ENCODE measurements around the gene JMJD1C.
"Not testable (repeated sequence)": the region's sequence is repeated elsewhere in the genome, so short reads cannot be mapped to it uniquely, and the experiment has no call there.

The JMJD1C gene

DNA sequence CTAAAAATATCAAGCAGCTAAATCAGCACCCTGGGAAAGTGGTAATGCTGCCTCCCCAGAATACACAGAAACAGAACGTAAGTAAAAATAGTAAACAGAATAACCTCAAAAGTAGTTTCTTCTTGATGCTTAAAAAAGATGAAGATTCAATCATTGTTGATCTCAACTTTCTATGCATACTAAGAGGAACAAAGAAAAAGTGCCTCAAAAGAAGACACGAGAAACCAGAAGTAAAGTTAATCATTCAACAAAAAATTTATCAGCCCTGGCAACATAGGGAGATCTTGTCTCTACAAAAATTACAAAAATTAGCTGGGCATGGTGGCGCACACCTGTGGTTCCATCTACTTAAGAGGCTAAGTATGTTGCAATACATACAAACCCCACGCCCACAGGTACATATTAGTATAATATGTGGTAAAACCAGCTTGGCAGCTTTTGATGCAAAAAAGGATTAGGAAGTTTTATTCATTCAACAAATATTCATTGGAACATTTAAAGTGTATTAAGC lies 179.0 kb downstream of the JMJD1C start:
- DNase-seq: no peak

GRCh38 chr10:63286340-63286739 lies 179.4 kb downstream of the JMJD1C start:
- DNase-seq: no peak

DNA sequence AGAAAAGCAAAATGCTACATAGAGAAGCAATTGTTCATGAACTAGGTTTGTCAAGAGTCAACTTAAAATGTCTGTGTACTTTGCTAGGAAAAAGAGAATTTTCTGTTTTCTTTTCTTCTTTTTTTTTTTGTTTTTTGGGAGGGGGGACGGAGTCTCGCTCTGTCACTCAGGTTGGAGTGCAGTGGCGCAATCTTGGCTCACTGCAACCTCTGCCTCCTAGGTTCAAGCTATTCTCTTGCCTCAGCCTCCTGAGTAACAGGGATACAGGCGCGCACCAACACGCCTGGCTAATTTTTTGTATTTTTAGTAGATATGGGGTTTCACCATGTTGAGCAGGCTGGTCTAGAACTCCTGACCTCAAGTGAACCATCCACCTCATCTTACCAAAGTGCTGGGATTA lies 181.9 kb downstream of the JMJD1C start:
- DNase-seq: not testable (repeated sequence)

DNA sequence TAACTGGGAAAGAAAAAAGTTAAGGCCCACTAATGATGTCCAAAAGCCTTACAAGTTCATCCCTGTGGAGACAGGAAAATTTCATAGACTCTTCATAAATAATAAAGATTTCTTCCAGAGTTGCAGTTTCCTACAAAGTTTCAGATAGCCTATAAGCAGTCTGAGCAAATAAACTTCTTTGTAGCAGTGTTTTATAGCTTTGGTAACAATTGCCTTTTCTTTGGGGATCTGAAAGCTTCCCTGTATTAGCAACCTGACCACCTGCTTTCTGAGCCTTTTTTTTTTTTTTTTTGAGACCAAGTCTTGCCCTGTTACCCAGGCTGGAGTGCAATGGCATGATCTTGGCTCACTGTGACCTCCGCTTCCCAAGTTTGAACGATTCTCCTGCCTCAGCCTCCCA lies 182.7 kb downstream of the JMJD1C start:
- DNase-seq: no peak

DNA sequence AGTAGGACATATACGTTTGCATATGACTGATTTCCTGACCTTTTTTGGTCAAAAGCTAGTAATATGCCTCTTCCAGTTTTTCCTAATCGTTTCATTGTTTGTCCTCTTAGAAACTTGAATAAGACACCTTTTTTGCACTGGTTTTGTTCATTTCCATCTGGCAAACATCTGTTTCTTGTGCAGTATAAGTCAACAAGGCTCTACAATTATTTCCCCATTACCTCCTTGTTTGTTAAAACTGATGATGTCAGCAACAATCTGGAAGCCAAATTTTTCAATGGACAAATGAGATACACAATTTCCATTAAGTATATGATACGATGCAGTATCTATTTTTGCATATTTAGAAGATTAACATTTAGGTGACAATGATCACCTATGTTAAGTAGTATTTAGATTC lies 183.8 kb downstream of the JMJD1C start:
- no peak for DNase-seq

DNA sequence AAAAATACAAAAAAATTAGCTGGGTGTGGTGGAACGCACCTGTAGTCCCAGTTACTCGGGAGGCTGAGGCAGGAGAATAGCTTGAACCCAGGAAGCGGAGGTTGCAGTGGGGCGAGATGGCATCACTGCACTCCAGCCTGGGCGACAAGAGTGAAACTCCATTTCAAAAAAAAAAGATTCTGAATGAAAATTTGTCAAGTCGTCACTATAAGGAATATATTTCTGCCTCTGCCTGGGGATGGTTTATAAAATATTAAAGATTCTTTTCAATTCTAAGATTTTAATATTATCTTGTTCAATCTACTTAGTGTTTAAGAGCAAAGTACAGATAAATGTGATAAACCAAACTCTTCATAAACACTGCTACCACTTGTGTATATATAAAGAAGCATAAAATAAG lies 185.4 kb downstream of the JMJD1C start:
- no peak for DNase-seq

GRCh38 chr10:63275094-63275493 lies 190.7 kb downstream of the JMJD1C start:
- no peak for DNase-seq

- DNase-seq: no peak
These were observed 192.2 kb downstream of the JMJD1C start for GRCh38 chr10:63273577-63273976.

DNA sequence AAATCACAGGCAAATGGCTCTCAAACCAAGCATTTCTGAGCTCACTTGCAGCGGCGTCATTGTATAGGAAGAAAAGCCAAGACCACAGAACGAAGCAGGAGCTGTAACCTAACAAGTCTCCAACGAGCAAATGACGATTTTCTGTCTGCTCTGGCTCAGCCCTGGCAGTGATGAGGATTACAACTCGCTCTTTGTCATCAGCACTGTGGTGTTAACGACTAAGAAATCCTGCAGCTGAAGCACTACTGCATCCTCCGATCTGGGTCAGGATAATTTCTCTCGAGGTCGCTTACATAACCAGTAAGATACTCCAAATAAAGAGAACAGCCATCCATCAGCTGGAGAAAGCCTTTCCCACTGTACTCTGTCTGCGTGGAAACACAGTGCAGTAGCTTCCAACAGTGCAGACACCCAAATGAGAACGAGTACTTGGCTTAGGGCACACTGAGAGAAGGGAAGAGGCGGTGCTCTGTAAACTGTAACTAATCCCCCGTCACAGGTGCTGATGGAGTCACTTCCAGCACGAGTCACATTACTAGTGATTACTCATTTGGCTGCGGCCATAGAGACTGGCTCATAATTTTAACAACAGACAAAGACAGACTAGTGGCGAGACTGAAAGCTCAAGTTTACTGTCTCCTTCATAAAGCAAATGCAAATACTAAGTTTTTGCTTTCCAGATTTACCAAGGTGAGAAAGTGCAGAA lies 196.8 kb downstream of the JMJD1C start:
- peak; percentile 76 to 88 for DNase-seq

GRCh38 chr10:63268149-63268797 lies 197.5 kb downstream of the JMJD1C start:
- peak in 1 of 2 experiments; percentile 10 for DNase-seq

- peak in 1 of 2 experiments; percentile 6 for DNase-seq
These were observed 198.2 kb downstream of the JMJD1C start for GRCh38 chr10:63267414-63268148.

DNA sequence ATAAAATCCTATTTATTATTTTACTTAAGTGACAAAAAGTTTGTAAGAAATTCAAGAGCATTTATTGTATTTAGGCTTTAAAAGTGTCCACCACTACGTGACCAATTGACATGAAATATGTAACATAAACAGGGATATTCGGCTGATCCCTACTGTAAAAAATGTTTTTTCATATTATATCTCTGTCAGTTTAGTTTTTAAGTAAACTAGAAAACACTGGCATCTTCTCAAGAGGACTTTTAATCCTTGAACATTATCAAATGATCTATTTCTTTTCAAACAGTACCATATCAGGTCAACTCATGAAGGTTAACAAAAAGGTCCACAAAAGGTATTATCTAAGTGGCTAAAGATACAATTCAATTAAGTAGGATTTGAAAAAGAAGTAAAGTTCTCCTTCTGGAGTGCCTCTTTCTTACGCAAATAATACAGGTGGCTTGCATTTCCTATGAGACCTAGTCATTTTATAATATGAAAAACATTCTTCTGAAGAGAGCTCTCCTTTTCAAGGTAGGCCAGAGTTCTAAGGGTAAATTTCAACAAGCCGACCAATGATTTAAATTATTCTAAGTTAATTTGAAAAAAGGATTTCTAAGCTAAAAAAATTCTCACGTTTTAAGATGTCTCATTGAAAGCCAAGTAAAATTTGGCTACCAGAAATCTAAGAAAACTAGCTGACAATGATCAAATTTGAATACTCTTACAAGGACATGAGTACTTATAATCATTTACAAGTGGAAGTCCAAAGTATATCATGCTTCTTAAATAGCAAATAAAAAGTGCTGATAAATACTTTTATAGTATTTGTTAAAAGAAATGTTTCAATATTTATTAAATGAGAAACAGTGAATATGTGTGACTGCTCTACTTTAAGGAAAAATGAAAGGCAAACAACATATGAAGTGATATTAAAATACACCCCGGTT lies 199.1 kb downstream of the JMJD1C start:
- DNase-seq: no peak

GRCh38 chr10:63265683-63266235 lies 200.0 kb downstream of the JMJD1C start:
- DNase-seq: no peak

DNA sequence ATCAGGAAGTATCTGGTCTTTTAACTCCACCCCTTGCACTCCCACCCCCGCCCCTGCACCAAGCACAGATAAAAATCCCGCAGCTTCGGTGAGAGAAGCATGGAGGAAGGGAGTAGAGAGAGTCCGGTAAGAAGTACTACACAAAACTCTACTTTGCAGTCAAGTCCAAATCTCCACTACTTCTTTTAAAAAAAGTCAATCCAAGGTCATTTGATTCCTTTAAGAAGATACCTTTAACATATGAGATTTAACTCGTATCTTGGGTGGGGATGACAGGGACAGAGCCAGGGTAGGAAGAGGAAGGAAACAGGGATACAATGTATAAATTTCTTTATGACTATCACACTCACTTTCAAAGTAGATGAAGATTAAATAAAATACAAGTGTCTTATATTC lies 200.6 kb downstream of the JMJD1C start:
- DNase-seq: peak in 1 of 2 experiments; percentile 11

GRCh38 chr10:63264617-63265221 lies 201.1 kb downstream of the JMJD1C start:
- no peak for DNase-seq

GRCh38 chr10:63262430-63263073 lies 203.2 kb downstream of the JMJD1C start:
- DNase-seq: no peak

DNA sequence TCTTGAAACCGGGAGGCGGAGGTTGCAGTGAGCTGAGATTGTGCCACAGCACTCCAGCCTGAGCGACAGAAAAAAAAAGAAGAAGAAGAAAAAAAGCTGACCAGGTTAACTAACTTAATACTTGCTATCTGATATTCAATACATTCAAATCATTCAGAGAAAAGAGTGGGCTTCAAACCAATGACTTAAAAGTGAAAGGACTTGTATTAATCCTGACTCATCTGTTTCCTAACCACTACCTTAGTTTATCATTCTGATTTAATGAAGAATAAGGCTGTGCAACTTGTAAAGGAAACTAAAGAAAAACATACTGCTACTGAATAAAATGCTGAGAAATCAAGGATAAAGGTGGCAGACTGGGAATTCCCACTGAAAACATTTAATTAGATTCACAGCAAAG lies 204.3 kb downstream of the JMJD1C start:
- no peak for DNase-seq

- DNase-seq: no peak
These were observed 204.9 kb downstream of the JMJD1C start for GRCh38 chr10:63260860-63261251.

GRCh38 chr10:63260103-63260859 lies 205.5 kb downstream of the JMJD1C start:
- no peak for DNase-seq

GRCh38 chr10:63258920-63259678 lies 206.7 kb downstream of the JMJD1C start:
- no peak for DNase-seq
